HEK293T (cell line): Measurements from ENCODE around the gene TCFL5.

Experiments
- FOXM1 ChIP-seq: fragments of 450-650 bp; IDR thresholded peaks from 2 replicates; pipeline ENCODE4 v1.6.1; 2017; ENCODE audit warnings: mild to moderate bottlenecking, borderline replicate concordance
- SUZ12 ChIP-seq: fragments of 450-650 bp; IDR thresholded peaks from 2 replicates; pipeline ENCODE4 v1.6.1; 2016; ENCODE audit warnings: mild to moderate bottlenecking

DNA sequence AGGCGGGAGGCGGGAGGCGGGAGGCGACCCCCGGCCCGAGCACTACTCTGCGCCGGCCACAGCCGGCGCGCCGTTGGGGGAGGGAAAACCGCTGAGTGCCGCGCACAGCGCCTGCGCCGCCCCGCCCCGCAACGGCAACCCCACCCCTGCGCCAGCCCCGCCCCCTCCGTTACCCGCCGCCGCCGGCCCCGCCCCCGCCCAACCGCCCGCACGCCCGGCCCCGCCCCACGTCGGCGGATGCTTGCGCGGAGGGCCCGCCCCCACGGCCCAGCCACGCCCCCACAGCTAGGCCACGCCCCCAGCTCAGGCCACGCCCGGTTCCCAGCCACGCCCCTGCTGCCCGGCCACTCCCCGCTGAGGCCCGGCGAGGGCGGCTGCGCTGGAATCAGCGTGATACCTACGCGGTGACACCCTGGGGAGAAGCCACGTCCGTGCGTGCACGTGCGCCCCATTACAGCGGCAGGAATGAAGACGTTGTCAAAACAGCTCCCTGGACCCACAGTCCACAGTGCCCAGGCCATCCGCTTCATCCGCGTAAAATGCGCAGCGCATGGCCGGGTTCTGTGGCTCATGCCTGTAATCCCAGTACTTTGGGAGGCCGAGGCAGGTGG lies at the start of gene TCFL5:
- TF ChIP-seq FOXM1 (no peak), SUZ12 (no peak)
